Progenitor cell of endocrine pancreas (in vitro differentiated cells): ENCODE results near the gene DNASE1L1. TPM values are rescaled to one million over a fixed set of nuclear protein-coding genes. Genes with fewer than 3 reads are reported as not detected.

Experiments used
- DNase-seq: peaks from one replicate; pipeline ENCODE4 v3.0.0; 2021; ENCODE audit warnings: low spot score; ENCODE audit not compliant: unreplicated experiment
- H3K27ac Mint-ChIP-seq: 2 replicates; pipeline ENCODE4 v1.8.0; 2021; ENCODE audit warnings: mild to moderate bottlenecking, moderate library complexity, mixed read lengths
- H3K27me3 Mint-ChIP-seq: 2 replicates; pipeline ENCODE4 v1.8.0; 2021; ENCODE audit warnings: mixed read lengths
- H3K36me3 Mint-ChIP-seq: 2 replicates; pipeline ENCODE4 v1.8.0; 2022; ENCODE audit warnings: mixed read lengths; ENCODE audit not compliant: insufficient read depth
- H3K4me1 Mint-ChIP-seq: 2 replicates; pipeline ENCODE4 v1.8.0; 2021; ENCODE audit warnings: low read depth, mixed read lengths
- H3K4me3 Mint-ChIP-seq: 2 replicates; pipeline ENCODE4 v1.8.0; 2021; ENCODE audit warnings: low read depth, mild to moderate bottlenecking, moderate library complexity, mixed read lengths
- H3K9me3 Mint-ChIP-seq: 2 replicates; pipeline ENCODE4 v1.8.0; 2021; ENCODE audit warnings: low read depth, mixed read lengths
- total RNA-seq: library from RNA; stranded (reverse); gene quantifications from 2 replicates; pipeline ENCODE4 v1.2.1, GENCODE V29; 2021
- TF ChIP-seq, protein P1 (sequence below): fragments of 200-600 bp; sonication (generic); IDR thresholded peaks from one replicate; pipeline ENCODE4 v1.5.0; 2021; ENCODE audit warnings: antibody characterized with exemption, mild to moderate bottlenecking; ENCODE audit not compliant: unreplicated experiment

Gene DNASE1L1
- total RNA-seq, 1 donor from 2014 or later, result 12.7 TPM

GRCh38 chrX:154450312-154450711 is 41.3 kb upstream of the DNASE1L1 start:
- Mint-ChIP-seq H3K27ac (no peak overlapping the region), H3K9me3 (peaks cover 14% of the 10 kb centered on the region)

GRCh38 chrX:154449618-154450017 is 40.6 kb upstream of the DNASE1L1 start:
- no peak overlapping the region for H3K27ac Mint-ChIP-seq
- TF ChIP-seq, protein P1, sequence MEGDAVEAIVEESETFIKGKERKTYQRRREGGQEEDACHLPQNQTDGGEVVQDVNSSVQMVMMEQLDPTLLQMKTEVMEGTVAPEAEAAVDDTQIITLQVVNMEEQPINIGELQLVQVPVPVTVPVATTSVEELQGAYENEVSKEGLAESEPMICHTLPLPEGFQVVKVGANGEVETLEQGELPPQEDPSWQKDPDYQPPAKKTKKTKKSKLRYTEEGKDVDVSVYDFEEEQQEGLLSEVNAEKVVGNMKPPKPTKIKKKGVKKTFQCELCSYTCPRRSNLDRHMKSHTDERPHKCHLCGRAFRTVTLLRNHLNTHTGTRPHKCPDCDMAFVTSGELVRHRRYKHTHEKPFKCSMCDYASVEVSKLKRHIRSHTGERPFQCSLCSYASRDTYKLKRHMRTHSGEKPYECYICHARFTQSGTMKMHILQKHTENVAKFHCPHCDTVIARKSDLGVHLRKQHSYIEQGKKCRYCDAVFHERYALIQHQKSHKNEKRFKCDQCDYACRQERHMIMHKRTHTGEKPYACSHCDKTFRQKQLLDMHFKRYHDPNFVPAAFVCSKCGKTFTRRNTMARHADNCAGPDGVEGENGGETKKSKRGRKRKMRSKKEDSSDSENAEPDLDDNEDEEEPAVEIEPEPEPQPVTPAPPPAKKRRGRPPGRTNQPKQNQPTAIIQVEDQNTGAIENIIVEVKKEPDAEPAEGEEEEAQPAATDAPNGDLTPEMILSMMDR, result no peak
- no peak for DNase-seq
- H3K9me3 Mint-ChIP-seq, result peaks cover 13% of the 10 kb centered on the region
- peaks cover 17% of the 10 kb centered on the region for H3K36me3 Mint-ChIP-seq
- no peaks in the 10 kb centered on the region for H3K27me3 Mint-ChIP-seq
- H3K4me1 Mint-ChIP-seq, result no peaks in the 10 kb centered on the region
- no peak overlapping the region for H3K4me3 Mint-ChIP-seq

More at GRCh38 chrX:154450312-154450711, 41.3 kb upstream of the DNASE1L1 start:
- TF ChIP-seq, protein P1, result no peak
- DNase-seq, result no peak
- Mint-ChIP-seq H3K36me3 (peaks cover 18% of the 10 kb centered on the region), H3K4me3 (no peak overlapping the region), H3K4me1 (no peaks in the 10 kb centered on the region), H3K27me3 (no peaks in the 10 kb centered on the region)

DNA sequence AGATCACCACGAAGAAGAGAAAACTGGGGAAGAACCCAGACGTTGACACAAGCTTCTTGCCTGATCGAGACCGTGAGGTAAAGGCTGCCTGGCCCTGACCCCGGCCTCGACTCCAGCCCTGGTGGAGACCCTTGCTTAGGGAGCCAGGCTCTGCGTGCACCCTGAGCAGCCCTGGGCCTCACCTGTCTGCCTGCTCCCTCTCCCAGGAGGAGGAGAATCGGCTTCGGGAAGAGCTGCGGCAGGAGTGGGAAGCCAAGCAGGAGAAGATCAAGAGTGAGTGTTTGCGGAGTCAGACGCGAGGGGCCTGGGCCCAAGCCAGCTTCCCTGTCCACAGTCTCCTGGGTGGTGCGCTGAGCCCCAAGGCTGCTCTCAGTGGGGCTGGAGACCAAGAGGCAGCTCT is 39.4 kb upstream of the DNASE1L1 start:
- no peak for DNase-seq
- TF ChIP-seq, protein P1, result no peak
- no peaks in the 10 kb centered on the region for H3K27me3 Mint-ChIP-seq
- H3K4me3 Mint-ChIP-seq, result no peak overlapping the region
- peaks cover 14% of the 10 kb centered on the region for H3K36me3 Mint-ChIP-seq
- H3K27ac Mint-ChIP-seq, result no peak overlapping the region
- no peaks in the 10 kb centered on the region for H3K4me1 Mint-ChIP-seq
- peaks cover 7% of the 10 kb centered on the region for H3K9me3 Mint-ChIP-seq

- Mint-ChIP-seq H3K9me3 (peaks cover 4% of the 10 kb centered on the region), H3K27ac (no peak overlapping the region), H3K4me1 (no peaks in the 10 kb centered on the region), H3K36me3 (peaks cover 10% of the 10 kb centered on the region), H3K4me3 (no peak overlapping the region), H3K27me3 (no peaks in the 10 kb centered on the region)
- DNase-seq, result no peak
- TF ChIP-seq, protein P1, result no peak
These were observed 37.4 kb upstream of the DNASE1L1 start for GRCh38 chrX:154446430-154446829.

DNA sequence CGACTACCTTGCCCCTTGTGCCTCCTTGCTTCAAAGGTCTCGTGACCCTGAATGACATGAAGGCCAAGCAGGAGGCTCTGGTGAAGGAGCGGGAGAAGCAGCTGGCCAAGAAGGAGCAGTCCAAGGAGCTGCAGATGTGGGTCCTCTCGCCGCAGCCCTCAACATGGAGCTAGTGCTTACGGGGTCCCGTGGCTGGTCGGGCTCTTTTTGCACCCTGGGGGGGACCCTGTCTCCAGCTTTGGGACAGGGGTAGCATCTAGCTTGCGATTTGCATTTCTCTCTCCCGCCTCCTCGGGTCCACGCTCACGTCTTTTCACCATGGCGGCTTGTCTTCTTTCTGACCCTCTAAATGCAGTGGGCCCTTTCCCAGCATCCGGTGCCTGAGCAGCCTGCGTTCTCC is 36.7 kb upstream of the DNASE1L1 start:
- TF ChIP-seq, protein P1, result no peak
- no peaks in the 10 kb centered on the region for H3K27me3 Mint-ChIP-seq
- no peak overlapping the region for H3K27ac Mint-ChIP-seq
- H3K9me3 Mint-ChIP-seq, result peaks cover 4% of the 10 kb centered on the region
- DNase-seq, result no peak
- peaks cover 10% of the 10 kb centered on the region for H3K36me3 Mint-ChIP-seq
- peak overlapping the region; percentile 42 for H3K4me3 Mint-ChIP-seq
- H3K4me1 Mint-ChIP-seq, result no peaks in the 10 kb centered on the region
